Stimulated activated naive B cell treated with anti-CD40 and anti-IgM and Interleukin-4, amounts not matched to agents 10 μg/mL and 1 μg/mL and 100 μg/mL, for 72 hours (primary cell): ENCODE results near the gene MTF1.
"Not testable (repeated sequence)": the region's sequence is repeated elsewhere in the genome, so short reads cannot be mapped to it uniquely, and the experiment has no call there.

Experiments used
- ATAC-seq, 2 donors: fragments of 150-1000 bp; cut with Tn5 transposase; replicated peaks; 2 replicates each; pipeline ENCODE4 v1.10.0; 2021; ENCODE audit warnings: moderate library complexity in 1 of 2
- DNase-seq: peaks from one replicate; pipeline ENCODE4 v3.0.0; 2021
- H3K27ac Mint-ChIP-seq: one replicate; pipeline ENCODE4 v1.8.0; 2022; ENCODE audit warnings: mild to moderate bottlenecking, mixed read lengths
- H3K27me3 Mint-ChIP-seq, 2 donors: one replicate each; pipeline ENCODE4 v1.8.0; 2022; ENCODE audit warnings: mixed read lengths in 2 of 2
- H3K36me3 Mint-ChIP-seq, 2 donors: one replicate each; pipeline ENCODE4 v1.8.0; 2022; ENCODE audit warnings: mixed read lengths in 2 of 2, mild to moderate bottlenecking in 1 of 2
- H3K4me1 Mint-ChIP-seq, 2 donors: one replicate each; pipeline ENCODE4 v1.8.0; 2022; ENCODE audit warnings: mixed read lengths in 2 of 2, mild to moderate bottlenecking in 1 of 2
- H3K4me3 Mint-ChIP-seq, 2 donors: one replicate each; pipeline ENCODE4 v1.8.0; 2022; ENCODE audit warnings: mild to moderate bottlenecking in 2 of 2, mixed read lengths in 2 of 2, moderate library complexity in 1 of 2
- H3K9me3 Mint-ChIP-seq, 2 donors: one replicate each; pipeline ENCODE4 v1.8.0; 2022; ENCODE audit warnings: mixed read lengths in 2 of 2, mild to moderate bottlenecking in 1 of 2

MTF1 gene

DNA sequence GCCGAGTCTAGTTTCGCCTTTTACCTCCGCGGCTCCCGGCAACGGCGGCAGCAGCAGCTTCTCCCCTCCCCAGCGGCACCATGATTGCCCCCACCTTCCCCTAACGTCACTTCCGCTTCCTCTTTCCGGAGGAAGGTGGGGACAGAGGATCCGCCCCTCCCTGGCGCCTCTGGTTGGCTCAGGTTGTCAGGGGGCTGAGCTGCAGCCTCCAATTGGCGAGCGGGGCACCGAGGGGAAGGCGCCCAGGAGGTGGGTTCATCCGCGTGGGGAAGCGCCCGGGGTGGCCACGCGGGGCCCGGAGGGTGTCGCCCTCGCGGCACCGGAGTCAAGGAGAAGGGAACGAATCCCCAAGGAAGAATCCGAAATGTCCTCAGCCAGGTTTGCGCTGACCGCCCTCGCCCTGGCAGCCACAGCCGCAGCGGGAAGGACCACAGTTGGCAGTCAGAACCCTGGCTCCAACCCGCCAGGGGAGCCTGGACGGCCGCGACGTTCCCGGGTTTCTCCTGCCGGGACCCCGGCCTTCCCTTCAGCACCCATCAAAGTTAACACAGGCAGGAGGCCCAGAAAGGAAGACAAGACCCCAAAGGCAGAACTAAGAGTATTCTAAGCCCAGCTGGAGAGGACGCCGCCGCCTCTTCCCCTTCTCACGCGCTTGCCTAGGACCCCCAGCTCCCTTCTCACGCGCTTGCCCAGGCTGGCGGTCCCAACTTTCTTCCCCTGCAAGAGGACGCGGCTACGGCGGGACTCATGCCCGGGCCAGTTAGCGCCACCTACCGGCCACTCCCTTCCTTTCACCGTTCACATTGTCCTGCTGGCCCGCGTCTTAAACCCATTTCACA is at the start of gene MTF1:
Gene MTF1 (minus strand): TSS at position 86 of the 839 bp plus-strand sequence. CDS start 1,934 bp downstream, outside the sequence.
- H3K27ac Mint-ChIP-seq: peak within 1 kb of the TSS; percentile 99
- H3K9me3 Mint-ChIP-seq: no peaks in the 10 kb centered on the region
- no peaks in the 10 kb centered on the region for H3K27me3 Mint-ChIP-seq
- DNase-seq (peak; percentile 96), ATAC-seq (peak; percentile 96 to 97)
- peaks cover 14 to 32% of the 10 kb centered on the region in 2 donors for H3K4me1 Mint-ChIP-seq
- peaks cover 16 to 39% of the 10 kb centered on the region in 2 donors for H3K36me3 Mint-ChIP-seq
- peak within 1 kb of the TSS; percentile 97 to 99 for H3K4me3 Mint-ChIP-seq

DNA sequence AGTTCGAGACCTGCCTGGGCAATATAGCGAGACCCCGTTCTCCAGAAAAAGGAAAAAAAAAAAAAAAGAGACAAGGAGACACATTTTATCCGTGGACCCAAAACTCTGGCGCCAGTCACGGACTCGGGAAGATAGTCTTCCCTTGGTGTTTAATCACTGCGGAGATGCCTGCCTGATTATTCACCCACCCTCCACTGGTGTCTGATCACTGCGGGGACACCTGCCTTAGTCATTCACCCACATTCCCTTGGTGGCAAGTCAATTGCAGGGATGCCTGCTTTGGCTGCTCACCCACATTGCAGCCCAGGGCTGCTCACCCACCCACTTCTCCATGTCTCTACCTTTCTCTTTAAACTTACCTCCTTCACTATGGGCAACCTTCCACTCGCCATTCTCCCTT is 49.1 kb upstream of the MTF1 start:
- not testable (repeated sequence) for H3K4me3 Mint-ChIP-seq, ATAC-seq, H3K27me3 Mint-ChIP-seq, DNase-seq, H3K27ac Mint-ChIP-seq, H3K36me3 Mint-ChIP-seq
- Mint-ChIP-seq H3K4me1 (peaks cover 1 to 12% of the 10 kb centered on the region in 2 donors), H3K9me3 (peaks cover 11 to 18% of the 10 kb centered on the region in 2 donors)

DNA sequence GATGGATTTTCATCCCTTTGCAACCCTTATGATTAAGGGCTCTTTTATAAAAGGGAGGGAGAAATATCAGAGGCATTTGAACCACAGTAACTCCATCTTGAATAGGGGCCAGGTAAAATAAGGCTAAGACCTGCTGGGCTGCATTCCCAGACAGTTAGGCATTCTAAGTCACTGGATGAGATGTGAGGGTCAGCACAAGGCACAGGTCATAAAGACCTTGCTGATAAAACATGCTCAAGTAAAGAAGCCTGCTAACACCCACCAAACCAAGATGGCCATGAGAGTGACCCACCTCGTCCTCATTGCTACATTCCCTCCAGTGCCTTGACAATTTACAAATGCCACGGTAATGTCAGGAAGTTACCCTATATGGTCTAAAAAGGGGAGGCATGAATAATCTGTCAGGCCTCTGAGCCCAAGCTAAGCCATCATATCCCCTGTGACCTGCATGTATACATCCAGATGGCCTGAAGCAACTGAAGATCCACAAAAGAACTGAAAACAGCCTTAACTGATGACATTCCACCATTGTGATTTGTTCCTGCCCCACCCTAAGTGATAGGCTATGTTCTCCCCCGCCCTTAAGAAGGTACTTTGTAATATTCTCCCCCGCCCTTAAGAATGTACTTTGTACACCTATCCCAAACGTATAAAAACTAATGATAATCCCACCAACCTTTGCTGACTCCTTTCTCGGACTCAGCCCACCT is 48.2 kb upstream of the MTF1 start:
- H3K4me3 Mint-ChIP-seq, ATAC-seq, H3K27ac Mint-ChIP-seq, H3K27me3 Mint-ChIP-seq, DNase-seq: not testable (repeated sequence)
- peaks cover 11 to 12% of the 10 kb centered on the region in 2 donors for H3K36me3 Mint-ChIP-seq
- peaks cover 1 to 17% of the 10 kb centered on the region in 2 donors for H3K4me1 Mint-ChIP-seq
- H3K9me3 Mint-ChIP-seq: peaks cover 11 to 18% of the 10 kb centered on the region in 2 donors

DNA sequence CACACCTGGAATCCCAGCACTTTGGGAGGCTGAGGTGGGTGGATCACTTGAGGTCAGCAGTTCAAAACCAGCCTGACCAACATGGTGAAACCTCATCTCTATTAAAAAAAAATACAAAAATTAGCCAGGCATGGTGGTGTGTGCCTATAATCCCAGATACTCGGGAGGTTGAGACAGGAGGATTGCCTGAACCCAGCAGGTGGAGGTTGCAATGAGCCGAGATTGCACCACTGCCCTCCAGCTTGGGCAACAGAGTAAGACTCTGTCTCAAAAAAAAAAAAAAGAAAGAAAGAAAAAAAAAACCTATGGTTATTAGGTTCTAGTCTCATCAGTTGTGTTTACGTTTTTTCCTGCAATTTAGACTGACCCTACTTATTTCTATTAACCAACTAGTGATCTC is 47.2 kb upstream of the MTF1 start:
- not testable (repeated sequence) for ATAC-seq, DNase-seq, H3K4me3 Mint-ChIP-seq, H3K27me3 Mint-ChIP-seq, H3K27ac Mint-ChIP-seq
- Mint-ChIP-seq H3K9me3 (peaks cover 11 to 18% of the 10 kb centered on the region in 2 donors), H3K4me1 (peaks cover 5 to 27% of the 10 kb centered on the region in 2 donors), H3K36me3 (peaks cover 12 to 20% of the 10 kb centered on the region in 2 donors)

DNA sequence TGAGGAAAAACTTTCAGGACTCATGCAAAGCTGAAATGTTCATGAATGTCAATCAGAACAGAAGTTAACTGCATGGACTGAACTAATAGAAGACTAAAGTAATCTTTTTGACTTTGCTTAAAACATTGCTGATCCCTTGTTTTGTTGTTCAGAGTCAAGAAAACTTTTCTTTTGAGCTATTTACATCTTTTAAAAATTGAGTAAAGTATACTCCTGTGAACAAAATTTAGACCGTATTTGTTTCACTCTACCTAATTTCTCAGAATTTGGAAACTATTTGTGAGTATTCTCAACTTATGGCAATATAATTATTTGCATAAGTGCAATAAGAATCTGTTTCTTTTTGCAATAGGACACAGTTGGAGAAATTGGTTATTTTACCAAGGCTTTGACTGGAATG is 46.3 kb upstream of the MTF1 start:
- Mint-ChIP-seq H3K4me3 (no peak overlapping the region), H3K9me3 (peaks cover 11 to 18% of the 10 kb centered on the region in 2 donors), H3K36me3 (peaks cover 12 to 29% of the 10 kb centered on the region in 2 donors), H3K27me3 (no peaks in the 10 kb centered on the region), H3K4me1 (peaks cover 11 to 36% of the 10 kb centered on the region in 2 donors), H3K27ac (no peak overlapping the region)
- DNase-seq: no peak
- ATAC-seq: no peak

DNA sequence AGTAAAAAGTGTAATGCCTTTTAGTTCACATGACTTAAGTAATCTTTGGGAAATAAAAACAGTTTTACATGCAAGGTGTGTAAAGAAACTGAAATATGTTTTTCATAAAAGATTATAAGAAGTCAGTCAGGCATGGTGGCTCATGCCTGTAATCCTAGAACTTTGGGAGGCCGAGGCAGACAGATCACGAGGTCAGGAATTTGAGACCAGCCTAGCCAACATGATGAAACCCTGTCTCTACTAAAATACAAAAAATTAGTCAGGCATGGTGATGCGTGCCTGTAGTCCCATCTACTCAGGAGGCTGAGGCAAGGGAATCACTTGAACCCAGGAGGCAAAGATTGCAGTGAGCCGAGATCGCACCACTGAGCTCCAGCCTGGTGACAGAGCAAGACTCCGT is 44.5 kb upstream of the MTF1 start:
- DNase-seq, H3K4me3 Mint-ChIP-seq, ATAC-seq, H3K27ac Mint-ChIP-seq, H3K27me3 Mint-ChIP-seq: not testable (repeated sequence)
- peaks cover 14 to 32% of the 10 kb centered on the region in 2 donors for H3K36me3 Mint-ChIP-seq
- peaks cover 14 to 28% of the 10 kb centered on the region in 2 donors for H3K4me1 Mint-ChIP-seq
- H3K9me3 Mint-ChIP-seq: peaks cover 9 to 10% of the 10 kb centered on the region in 2 donors

DNA sequence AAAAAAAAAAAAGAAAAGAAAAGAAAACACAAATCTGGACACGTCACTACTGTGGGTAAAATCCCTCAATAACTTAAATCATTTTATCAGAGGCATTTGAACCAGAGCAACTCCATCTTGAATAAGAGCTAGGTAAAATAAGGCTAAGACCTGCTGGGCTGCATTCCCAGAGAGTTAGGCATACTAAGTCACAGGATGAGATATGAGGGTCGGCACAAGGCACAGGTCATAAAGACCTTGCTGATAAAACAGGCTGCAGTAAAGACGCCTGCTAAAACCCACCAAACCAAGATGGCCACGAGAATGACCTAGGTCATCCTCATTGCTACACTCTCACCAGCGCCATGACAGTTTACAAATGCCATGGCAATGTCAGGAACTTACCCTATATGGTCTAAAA is 43.6 kb upstream of the MTF1 start:
- Mint-ChIP-seq H3K4me1 (peaks cover 14 to 27% of the 10 kb centered on the region in 2 donors), H3K27me3 (no peaks in the 10 kb centered on the region), H3K9me3 (peaks cover 2 to 4% of the 10 kb centered on the region in 2 donors), H3K36me3 (peaks cover 14 to 32% of the 10 kb centered on the region in 2 donors), H3K27ac (peak overlapping the region; percentile 97), H3K4me3 (no peak overlapping the region)
- DNase-seq (no peak), ATAC-seq (no peak)

DNA sequence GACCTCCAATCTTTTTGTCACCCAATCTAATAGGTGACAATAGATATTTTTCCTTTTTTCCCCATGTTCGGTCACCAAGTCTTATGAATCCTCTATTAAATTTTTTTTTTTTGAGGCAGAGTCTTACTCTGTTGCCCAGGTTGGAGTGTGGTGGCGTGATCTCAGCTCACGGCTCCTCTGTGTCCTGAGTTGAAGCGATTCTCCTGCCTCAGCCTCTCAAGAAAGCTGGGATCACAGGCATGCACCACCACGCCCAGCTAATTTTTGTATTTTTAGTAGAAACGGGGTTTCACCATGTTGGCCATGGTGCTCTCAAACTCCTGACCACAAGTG is 42.5 kb upstream of the MTF1 start:
- H3K4me3 Mint-ChIP-seq: peak overlapping the region; percentile 29 to 58
- no peaks in the 10 kb centered on the region for H3K9me3 Mint-ChIP-seq
- H3K36me3 Mint-ChIP-seq: peaks cover 10 to 27% of the 10 kb centered on the region in 2 donors
- ATAC-seq (peak; percentile 13 to 15), DNase-seq (no peak)
- no peaks in the 10 kb centered on the region for H3K27me3 Mint-ChIP-seq
- peaks cover 13 to 27% of the 10 kb centered on the region in 2 donors for H3K4me1 Mint-ChIP-seq
- H3K27ac Mint-ChIP-seq: peak overlapping the region; percentile 97

DNA sequence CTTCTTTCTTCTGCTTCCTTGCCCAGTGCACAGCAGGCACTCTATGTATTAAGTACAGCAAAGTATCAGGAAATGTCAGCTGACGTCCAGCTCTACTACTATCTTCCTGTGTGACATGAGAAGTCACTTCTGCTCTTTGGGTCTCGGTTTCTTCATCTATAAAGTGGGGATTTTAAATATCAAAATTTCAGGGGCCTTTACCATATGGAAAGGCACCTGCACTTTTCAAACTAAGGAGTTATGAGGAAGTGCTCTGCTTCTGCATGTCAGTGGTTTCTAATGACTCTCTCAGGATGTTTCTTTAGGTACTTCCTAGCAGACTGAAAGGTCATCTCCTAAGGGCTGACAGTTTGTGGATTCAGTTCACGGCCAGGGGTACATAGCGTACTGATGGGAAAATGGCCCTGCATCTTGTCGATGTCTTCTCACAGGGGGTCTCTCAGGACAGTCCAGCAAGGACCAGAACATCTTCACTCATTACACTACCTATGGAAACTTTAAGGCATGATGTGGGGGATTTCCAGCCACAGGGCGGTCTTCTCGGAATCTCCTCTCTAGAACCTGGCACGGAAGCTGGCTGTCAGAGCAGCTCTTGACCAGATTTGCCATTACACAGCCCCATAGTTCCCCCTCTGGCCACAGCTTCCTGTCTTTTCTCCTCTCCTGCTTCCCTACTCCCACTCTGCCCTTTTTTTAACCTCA is 42.0 kb upstream of the MTF1 start:
- peak overlapping the region; percentile 29 to 58 for H3K4me3 Mint-ChIP-seq
- H3K27me3 Mint-ChIP-seq: no peaks in the 10 kb centered on the region
- H3K36me3 Mint-ChIP-seq: peaks cover 9 to 26% of the 10 kb centered on the region in 2 donors
- ATAC-seq (peak; percentile 90 to 91), DNase-seq (peak; percentile 78)
- no peaks in the 10 kb centered on the region for H3K9me3 Mint-ChIP-seq
- H3K27ac Mint-ChIP-seq: peak overlapping the region; percentile 97
- H3K4me1 Mint-ChIP-seq: peaks cover 13 to 27% of the 10 kb centered on the region in 2 donors

DNA sequence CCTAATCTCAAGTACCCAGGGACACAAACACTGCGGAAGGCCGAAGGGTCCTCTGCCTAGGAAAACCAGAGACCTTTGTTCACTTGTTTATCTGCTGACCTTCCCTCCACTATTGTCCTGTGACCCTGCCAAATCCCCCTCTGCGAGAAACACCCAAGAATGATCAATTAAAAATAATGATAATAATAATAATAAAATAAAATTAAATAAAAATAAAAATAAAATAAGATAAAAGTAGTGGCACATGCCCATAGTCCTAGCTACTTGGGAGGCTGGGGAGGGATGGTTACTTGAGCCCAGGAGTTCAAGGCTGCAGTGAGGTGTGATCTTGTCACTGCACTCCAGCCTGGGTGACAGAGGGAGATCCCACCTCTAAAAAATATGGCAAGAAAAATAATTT is 38.2 kb upstream of the MTF1 start:
- not testable (repeated sequence) for H3K27me3 Mint-ChIP-seq, H3K27ac Mint-ChIP-seq, H3K9me3 Mint-ChIP-seq, DNase-seq, ATAC-seq, H3K4me3 Mint-ChIP-seq
- Mint-ChIP-seq H3K36me3 (peaks cover 18 to 38% of the 10 kb centered on the region in 2 donors), H3K4me1 (peaks cover 20 to 30% of the 10 kb centered on the region in 2 donors)

DNA sequence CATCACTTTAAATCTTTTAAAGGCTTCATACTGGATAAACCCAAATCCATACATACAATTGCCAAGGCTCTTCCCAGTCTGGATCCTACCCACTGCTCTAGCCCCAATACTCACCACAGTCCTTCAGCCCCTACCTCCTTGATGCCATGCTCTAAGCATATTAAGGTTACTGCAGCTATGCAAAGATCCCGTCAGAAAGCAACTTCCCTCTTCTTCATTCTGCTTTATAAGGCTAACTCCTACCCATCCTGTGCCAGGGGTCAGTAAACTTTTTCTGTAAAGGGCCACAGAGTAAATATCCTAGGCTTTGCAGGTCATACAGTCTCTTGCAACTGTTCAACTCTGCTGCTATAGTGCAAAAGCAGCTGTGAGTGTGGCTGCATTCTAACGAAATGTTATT is 34.3 kb upstream of the MTF1 start:
- Mint-ChIP-seq H3K27ac (peak overlapping the region; percentile 82), H3K27me3 (no peaks in the 10 kb centered on the region), H3K36me3 (peaks cover 22 to 23% of the 10 kb centered on the region in 2 donors), H3K4me1 (peaks cover 7 to 9% of the 10 kb centered on the region in 2 donors), H3K9me3 (peaks cover 6% of the 10 kb centered on the region in 2 donors), H3K4me3 (no peak overlapping the region)
- DNase-seq (no peak), ATAC-seq (no peak)

DNA sequence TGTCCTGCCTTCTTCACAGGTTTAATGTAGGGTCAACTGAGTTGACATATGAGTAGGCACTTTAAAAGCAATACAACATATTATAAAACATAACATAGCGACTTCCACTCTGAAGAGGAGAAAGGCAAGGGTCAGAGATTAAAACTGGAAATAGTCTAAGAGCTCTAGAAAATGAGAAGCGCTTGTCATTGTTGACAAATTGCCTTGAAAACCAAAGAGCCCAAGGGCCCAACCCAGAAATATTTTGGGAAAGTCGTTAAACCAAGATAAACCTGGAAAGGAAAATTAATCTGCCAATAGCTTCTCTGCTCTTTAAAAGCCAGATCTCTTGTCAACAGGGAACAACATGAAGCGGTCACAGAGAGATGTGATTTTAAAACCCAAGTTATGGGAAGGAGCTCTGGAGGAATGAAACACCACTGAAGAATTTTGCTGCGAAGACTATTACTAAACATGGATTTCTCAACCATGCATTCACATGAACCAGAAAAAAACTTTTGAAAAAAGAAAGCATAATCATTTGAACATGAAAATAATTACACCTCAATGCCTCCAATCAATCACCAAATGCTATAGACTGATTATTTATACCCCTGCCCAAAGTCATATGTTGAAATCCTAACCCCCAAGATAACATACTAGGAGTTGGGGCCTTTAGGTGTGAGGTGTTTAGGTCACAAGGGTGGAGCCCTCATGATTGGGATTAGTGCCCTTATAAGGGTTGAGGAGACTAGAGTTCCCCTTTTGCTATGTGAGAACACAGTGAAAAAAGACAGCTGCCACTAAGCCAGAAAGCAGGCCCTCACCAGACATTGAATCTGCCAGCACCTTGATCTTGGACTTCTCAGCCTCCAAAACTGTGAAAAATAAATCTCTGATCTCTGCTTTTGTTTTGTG is 33.0 kb upstream of the MTF1 start:
- Mint-ChIP-seq H3K27ac (peak overlapping the region; percentile 59), H3K4me1 (peaks cover 7 to 9% of the 10 kb centered on the region in 2 donors), H3K4me3 (no peak overlapping the region), H3K36me3 (peaks cover 25 to 34% of the 10 kb centered on the region in 2 donors), H3K9me3 (peaks cover 6% of the 10 kb centered on the region in 2 donors), H3K27me3 (no peaks in the 10 kb centered on the region)
- no peak for ATAC-seq
- DNase-seq: no peak

DNA sequence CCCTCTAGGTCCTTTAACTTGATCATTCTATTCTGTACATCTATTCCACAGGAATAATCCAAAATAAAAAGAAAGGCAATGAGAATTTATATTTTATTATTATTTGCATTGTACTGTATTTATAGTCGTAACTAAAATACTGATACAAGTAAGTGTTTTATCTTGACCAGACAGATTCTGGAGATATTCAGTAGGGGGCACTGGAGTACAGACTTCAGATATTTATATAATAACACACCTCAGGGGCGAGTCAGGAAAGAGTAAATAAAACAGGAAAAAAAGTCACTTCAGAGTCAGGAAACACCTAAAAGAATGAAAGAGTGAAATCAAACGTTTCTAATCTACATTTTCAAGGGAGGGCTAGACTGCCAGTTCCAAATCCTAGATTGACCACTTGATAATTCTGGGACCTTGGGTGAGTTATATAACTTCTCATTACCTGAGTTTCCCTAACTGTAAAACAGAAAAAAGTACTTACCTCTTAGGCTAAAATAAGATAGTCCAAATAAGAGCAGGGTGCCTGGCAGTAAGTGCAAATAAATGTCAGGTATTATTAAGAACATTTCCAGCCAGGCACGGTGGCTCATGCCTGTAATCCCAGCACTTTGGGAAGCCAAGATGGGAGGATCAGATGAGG is 31.1 kb upstream of the MTF1 start:
- H3K4me3 Mint-ChIP-seq: no peak overlapping the region
- peaks cover 6% of the 10 kb centered on the region in 2 donors for H3K9me3 Mint-ChIP-seq
- peaks cover 7 to 9% of the 10 kb centered on the region in 2 donors for H3K4me1 Mint-ChIP-seq
- H3K27ac Mint-ChIP-seq: no peak overlapping the region
- no peaks in the 10 kb centered on the region for H3K27me3 Mint-ChIP-seq
- ATAC-seq (peak; percentile 56 to 77), DNase-seq (no peak)
- H3K36me3 Mint-ChIP-seq: peaks cover 30 to 42% of the 10 kb centered on the region in 2 donors
